GM06990 (cell line): ENCODE data around the gene SNAP23.

Experiments used
- DNase-seq: peaks from one replicate; pipeline ENCODE4 v3.0.0-alpha.2; 2011; ENCODE audit not compliant: insufficient read length; ENCODE audit errors: extremely low read depth
- H3K27me3 ChIP-seq: replicated peaks from 2 replicates; pipeline ENCODE4 v1.6.0; 2011; ENCODE audit warnings: low read length; ENCODE audit not compliant: control insufficient read depth, insufficient read depth
- H3K36me3 ChIP-seq: 2 replicates; pipeline ENCODE4 v1.5.1; 2011; ENCODE audit warnings: low read length; ENCODE audit not compliant: control insufficient read depth, insufficient read depth
- H3K4me3 ChIP-seq: replicated peaks from 2 replicates; pipeline ENCODE4 v1.5.1; 2011; ENCODE audit warnings: low read depth, mild to moderate bottlenecking, control low read depth, low read length
- CTCF ChIP-seq: IDR thresholded peaks from 2 replicates; pipeline ENCODE4 v1.5.1; 2011; ENCODE audit warnings: low read length, control low read depth, mild to moderate bottlenecking, inconsistent platforms; ENCODE audit not compliant: insufficient read depth, poor library complexity, severe bottlenecking

SNAP23 gene

GRCh38 chr15:42576040-42576594, 80.7 kb downstream of the SNAP23 start:
- no peaks in the 10 kb centered on the region for H3K36me3 ChIP-seq
- no peak for DNase-seq
- TF ChIP-seq CTCF, result no peak
- H3K4me3 ChIP-seq, result peak overlapping the region; percentile 78
- no peaks in the 10 kb centered on the region for H3K27me3 ChIP-seq

- TF ChIP-seq CTCF, result no peak
- peak overlapping the region; percentile 78 for H3K4me3 ChIP-seq
- DNase-seq, result no peak
Observed at GRCh38 chr15:42576776-42577175, 81.3 kb downstream of the SNAP23 start.

GRCh38 chr15:42577514-42578031, 82.1 kb downstream of the SNAP23 start:
- Histone ChIP-seq H3K27me3 (no peaks in the 10 kb centered on the region), H3K4me3 (no peak overlapping the region), H3K36me3 (no peaks in the 10 kb centered on the region)
- no peak for DNase-seq
- TF ChIP-seq CTCF, result no peak

More at GRCh38 chr15:42576776-42577175, 81.3 kb downstream of the SNAP23 start:
- no peaks in the 10 kb centered on the region for H3K27me3 ChIP-seq
- no peaks in the 10 kb centered on the region for H3K36me3 ChIP-seq

GRCh38 chr15:42578984-42579537, 83.6 kb downstream of the SNAP23 start:
- H3K27me3 ChIP-seq, result no peaks in the 10 kb centered on the region
- no peaks in the 10 kb centered on the region for H3K36me3 ChIP-seq
- no peak for DNase-seq
- H3K4me3 ChIP-seq, result no peak overlapping the region
- no peak for TF ChIP-seq CTCF

- peak; percentile 25 for TF ChIP-seq CTCF
- no peaks in the 10 kb centered on the region for H3K27me3 ChIP-seq
- peak; percentile 82 for DNase-seq
- no peaks in the 10 kb centered on the region for H3K36me3 ChIP-seq
- H3K4me3 ChIP-seq, result peak overlapping the region; percentile 70
Observed at GRCh38 chr15:42581272-42581730, 85.9 kb downstream of the SNAP23 start.
